ENCODE results near the gene FREM2.

DNA sequence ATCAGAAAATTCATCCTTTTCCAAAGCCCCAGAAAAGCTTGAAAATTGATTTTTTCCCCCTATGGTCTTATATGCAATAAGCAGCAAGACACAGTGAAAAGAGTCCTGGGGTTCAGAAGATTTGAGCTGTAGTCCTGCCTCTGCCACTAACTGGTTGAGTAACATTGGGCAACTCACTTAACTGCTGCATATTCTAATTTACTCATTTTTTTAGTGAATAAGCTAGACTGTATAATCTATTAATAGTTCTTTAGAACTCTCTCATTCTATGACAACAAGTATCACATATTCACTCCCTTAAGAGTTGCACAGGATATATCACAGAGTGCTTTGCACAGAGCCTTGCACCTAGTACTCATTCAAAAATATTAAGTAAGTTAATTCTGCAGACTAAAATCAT, 192.9 kb downstream of the FREM2 start:
- TF ChIP-seq POLR2A (IDR thresholded peaks at IDR 0.05): no peak
- TF ChIP-seq, protein P1, sequence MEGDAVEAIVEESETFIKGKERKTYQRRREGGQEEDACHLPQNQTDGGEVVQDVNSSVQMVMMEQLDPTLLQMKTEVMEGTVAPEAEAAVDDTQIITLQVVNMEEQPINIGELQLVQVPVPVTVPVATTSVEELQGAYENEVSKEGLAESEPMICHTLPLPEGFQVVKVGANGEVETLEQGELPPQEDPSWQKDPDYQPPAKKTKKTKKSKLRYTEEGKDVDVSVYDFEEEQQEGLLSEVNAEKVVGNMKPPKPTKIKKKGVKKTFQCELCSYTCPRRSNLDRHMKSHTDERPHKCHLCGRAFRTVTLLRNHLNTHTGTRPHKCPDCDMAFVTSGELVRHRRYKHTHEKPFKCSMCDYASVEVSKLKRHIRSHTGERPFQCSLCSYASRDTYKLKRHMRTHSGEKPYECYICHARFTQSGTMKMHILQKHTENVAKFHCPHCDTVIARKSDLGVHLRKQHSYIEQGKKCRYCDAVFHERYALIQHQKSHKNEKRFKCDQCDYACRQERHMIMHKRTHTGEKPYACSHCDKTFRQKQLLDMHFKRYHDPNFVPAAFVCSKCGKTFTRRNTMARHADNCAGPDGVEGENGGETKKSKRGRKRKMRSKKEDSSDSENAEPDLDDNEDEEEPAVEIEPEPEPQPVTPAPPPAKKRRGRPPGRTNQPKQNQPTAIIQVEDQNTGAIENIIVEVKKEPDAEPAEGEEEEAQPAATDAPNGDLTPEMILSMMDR (IDR thresholded peaks at IDR 0.05): no peak

All from suprapubic skin (tissue), 3 donors.